Neuronal stem cell (in vitro differentiated cells): ENCODE results near the gene RTN4RL1.

Experiments
- DNase-seq: peaks from one replicate; pipeline ENCODE4 v3.0.0-alpha.2; 2013; ENCODE audit warnings: low spot score
- H2AFZ ChIP-seq: one replicate; pipeline ENCODE4 v1.6.1; 2013; ENCODE audit warnings: mild to moderate bottlenecking, low read length, inconsistent platforms
- H2AK5ac ChIP-seq: 2 replicates; pipeline ENCODE4 v1.6.1; 2013; ENCODE audit warnings: low read depth, mild to moderate bottlenecking, inconsistent platforms, low read length, moderate library complexity, mixed read lengths
- H2BK120ac ChIP-seq: 2 replicates; pipeline ENCODE4 v1.6.1; 2013; ENCODE audit warnings: low read depth, mild to moderate bottlenecking, inconsistent platforms, low read length, moderate library complexity, mixed read lengths
- H2BK12ac ChIP-seq: one replicate; pipeline ENCODE4 v1.6.1; 2013; ENCODE audit warnings: low read length, inconsistent platforms
- H2BK15ac ChIP-seq: 2 replicates; pipeline ENCODE4 v1.6.1; 2013; ENCODE audit warnings: mild to moderate bottlenecking, low read length, inconsistent platforms, mixed read lengths
- H2BK5ac ChIP-seq: one replicate; pipeline ENCODE4 v1.6.1; 2013; ENCODE audit warnings: inconsistent platforms, mild to moderate bottlenecking, low read length, moderate library complexity
- H3K14ac ChIP-seq: one replicate; pipeline ENCODE4 v1.6.1; 2013; ENCODE audit warnings: low read length, inconsistent platforms
- H3K18ac ChIP-seq: 2 replicates; pipeline ENCODE4 v1.6.1; 2013; ENCODE audit warnings: low read length, inconsistent platforms
- H3K23ac ChIP-seq: 2 replicates; pipeline ENCODE4 v1.6.1; 2013; ENCODE audit warnings: low read depth, mild to moderate bottlenecking, mixed read lengths, low read length, inconsistent platforms; ENCODE audit not compliant: poor library complexity
- H3K27ac ChIP-seq: replicated peaks from 3 replicates; pipeline ENCODE4 v1.5.1; 2013; ENCODE audit warnings: low read length, inconsistent platforms
- H3K27me3 ChIP-seq, 3 experiments: 2 replicates each; pipeline ENCODE4 v1.6.1; 2013; ENCODE audit warnings: low read length in 3 of 3, mild to moderate bottlenecking in 2 of 3, inconsistent platforms in 1 of 3, low read depth in 1 of 3, mixed read lengths in 1 of 3, moderate library complexity in 1 of 3; ENCODE audit not compliant: control insufficient read depth in 3 of 3, insufficient read depth in 3 of 3
- H3K36me3 ChIP-seq, 2 donors: replicated peaks in 1 of 2; 2 replicates each; pipeline ENCODE4 v1.6.1; 2013; ENCODE audit warnings: low read length in 2 of 2; ENCODE audit not compliant: control insufficient read depth in 2 of 2, insufficient read depth in 2 of 2
- H3K4ac ChIP-seq: 2 replicates; pipeline ENCODE4 v1.6.1; 2013; ENCODE audit warnings: inconsistent platforms, mild to moderate bottlenecking, low read length, moderate library complexity
- H3K4me1 ChIP-seq, 2 donors: 1 replicate in 1 of 2; 2 replicates in 1 of 2; pipeline ENCODE4 v1.6.1; 2013; ENCODE audit warnings: low read length in 2 of 2, low read depth in 1 of 2; ENCODE audit not compliant: control insufficient read depth in 2 of 2, insufficient read depth in 1 of 2
- H3K4me2 ChIP-seq: one replicate; pipeline ENCODE4 v1.6.1; 2013; ENCODE audit warnings: mild to moderate bottlenecking, low read length, inconsistent platforms; ENCODE audit not compliant: insufficient read depth, poor library complexity, severe bottlenecking
- H3K4me3 ChIP-seq, 2 donors: 2 replicates each; pipeline ENCODE4 v1.5.1; 2013; ENCODE audit warnings: low read length in 2 of 2, mild to moderate bottlenecking in 2 of 2, inconsistent platforms in 1 of 2, moderate library complexity in 1 of 2
- H3K79me1 ChIP-seq: one replicate; pipeline ENCODE4 v1.6.1; 2013; ENCODE audit warnings: low read depth, mild to moderate bottlenecking, inconsistent platforms, low read length, moderate library complexity
- H3K9ac ChIP-seq: one replicate; pipeline ENCODE4 v1.6.1; 2013; ENCODE audit warnings: mild to moderate bottlenecking, low read depth, low read length, inconsistent platforms; ENCODE audit not compliant: poor library complexity
- H3K9me3 ChIP-seq, 2 donors: replicated peaks in 1 of 2; 2 replicates each; pipeline versions ENCODE3 to v1.6.1; 2013; ENCODE audit warnings: low read length in 2 of 2, mild to moderate bottlenecking in 2 of 2, inconsistent platforms in 1 of 2, low read depth in 1 of 2, mixed read lengths in 1 of 2, moderate library complexity in 1 of 2; ENCODE audit not compliant: control insufficient read depth in 2 of 2, insufficient read depth in 1 of 2
- H4K8ac ChIP-seq: one replicate; pipeline ENCODE4 v1.6.1; 2013; ENCODE audit warnings: low read depth, mild to moderate bottlenecking, inconsistent platforms, low read length, moderate library complexity
- H4K91ac ChIP-seq: one replicate; pipeline ENCODE4 v1.6.1; 2013; ENCODE audit warnings: low read length, low read depth, mild to moderate bottlenecking, inconsistent platforms; ENCODE audit not compliant: poor library complexity
- WGBS, 2 donors: extraction: QIAGEN DNeasy Blood & Tissue Kit; methylation state at CpG; one replicate each; pipeline ENCODE4 v1.1.7; 2013; ENCODE audit warnings: missing lambda C conversion rate in 2 of 2, mixed read lengths in 1 of 2; ENCODE audit not compliant: insufficient read length in 2 of 2, insufficient replicate concordance in 1 of 2; ENCODE audit errors: extremely low coverage in 2 of 2; 5-methylcytosine and 5-hydroxymethylcytosine counted together

The RTN4RL1 gene

DNA sequence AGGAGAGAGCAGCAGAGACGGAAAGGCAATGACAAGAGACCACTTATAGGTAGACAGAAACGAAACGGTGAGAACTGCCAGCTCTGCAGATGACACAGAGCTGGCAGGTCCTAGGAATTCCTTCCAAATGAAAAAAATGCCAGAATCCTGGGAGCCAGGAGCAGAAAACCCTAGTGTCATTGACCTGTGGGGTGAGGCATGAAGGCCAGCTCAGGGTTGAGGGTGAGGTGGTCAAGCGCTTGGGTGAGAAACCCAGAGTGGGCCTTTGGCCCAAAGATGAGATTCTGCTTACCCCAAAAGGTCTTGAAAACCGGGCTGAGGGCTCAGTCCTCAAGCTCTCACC is 39.0 kb upstream of the RTN4RL1 start:
- peaks cover 0 to 21% (median 11%) of the 10 kb centered on the region in 3 experiments for H3K27me3 ChIP-seq
- no peak overlapping the region for H4K8ac ChIP-seq
- H2BK120ac ChIP-seq, result no peak overlapping the region
- no peak overlapping the region for H3K4ac ChIP-seq
- no peak overlapping the region for H4K91ac ChIP-seq
- H2AFZ ChIP-seq, result no peak overlapping the region
- H3K36me3 ChIP-seq, result peaks cover 30 to 87% of the 10 kb centered on the region in 2 donors
- peaks cover 8% of the 10 kb centered on the region for H3K79me1 ChIP-seq
- H2BK15ac ChIP-seq, result no peak overlapping the region
- no peak for DNase-seq
- no CpG with 5 or more reads among the region's 5 CpGs for WGBS, 2 donors
- no peak overlapping the region for H3K18ac ChIP-seq
- no peak overlapping the region for H3K14ac ChIP-seq
- no peak overlapping the region for H3K4me2 ChIP-seq
- H2BK5ac ChIP-seq, result no peak overlapping the region
- H3K27ac ChIP-seq, result no peak overlapping the region
- H2BK12ac ChIP-seq, result no peak overlapping the region
- H3K4me1 ChIP-seq, result peaks cover 4 to 17% of the 10 kb centered on the region in 2 donors
- peaks cover 0 to 2% of the 10 kb centered on the region in 2 donors for H3K9me3 ChIP-seq
- no peak overlapping the region for H3K9ac ChIP-seq
- no peak overlapping the region for H2AK5ac ChIP-seq
- no peak overlapping the region for H3K23ac ChIP-seq
- H3K4me3 ChIP-seq, result no peak overlapping the region

DNA sequence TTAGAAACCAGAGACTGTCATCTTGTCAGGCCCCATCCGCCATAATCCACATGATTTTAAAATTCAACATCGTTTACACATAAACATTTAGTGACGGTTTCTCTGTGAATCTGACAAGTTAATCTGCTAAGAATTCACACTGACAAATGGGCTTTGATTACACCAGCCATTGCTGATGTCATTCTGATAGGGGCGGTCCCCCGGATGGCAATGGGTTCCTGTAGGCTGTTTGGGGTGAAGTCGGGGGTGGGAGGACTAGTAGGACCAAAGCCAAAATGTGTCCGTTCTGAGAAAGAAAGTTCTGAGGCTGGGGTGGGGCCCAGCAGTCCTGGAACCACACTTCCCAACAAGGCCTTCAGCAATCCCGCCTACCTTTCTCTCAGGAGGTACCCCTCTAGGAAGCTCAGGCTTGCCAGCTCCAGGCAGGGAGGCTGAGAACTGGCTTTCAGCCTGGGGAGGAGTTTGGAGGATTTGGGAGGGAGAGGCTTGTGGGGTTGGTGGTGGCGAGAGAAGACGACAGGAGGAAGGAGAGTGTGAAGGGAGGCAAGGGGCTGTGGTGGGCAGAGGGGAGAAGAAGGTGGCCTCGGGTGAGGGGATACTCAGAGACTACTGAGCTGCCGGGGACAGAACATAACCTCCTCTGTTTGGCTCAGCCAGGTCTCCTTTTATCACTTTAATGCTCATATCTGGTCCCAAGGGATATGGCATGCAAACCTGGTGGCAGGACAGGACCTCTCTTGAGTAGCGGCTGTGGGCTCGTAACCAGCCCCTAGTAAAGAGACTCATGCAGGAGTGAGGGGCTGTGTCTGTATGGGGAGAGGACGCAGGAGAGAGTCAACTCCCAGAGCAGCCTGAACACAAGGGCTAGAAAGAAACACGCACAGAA is 38.4 kb upstream of the RTN4RL1 start:
- Histone ChIP-seq H3K9ac (no peak overlapping the region), H3K27me3 (peaks cover 0 to 28% (median 17%) of the 10 kb centered on the region in 3 experiments), H3K9me3 (peaks cover 0 to 4% of the 10 kb centered on the region in 2 donors), H3K4me2 (no peak overlapping the region), H2BK12ac (no peak overlapping the region), H3K18ac (no peak overlapping the region), H3K23ac (no peak overlapping the region), H3K14ac (no peak overlapping the region), H2BK5ac (no peak overlapping the region), H3K4me1 (peaks cover 4 to 17% of the 10 kb centered on the region in 2 donors), H4K91ac (no peak overlapping the region), H4K8ac (no peak overlapping the region), H3K27ac (no peak overlapping the region), H2BK15ac (no peak overlapping the region), H2AK5ac (no peak overlapping the region), H3K4ac (no peak overlapping the region), H3K36me3 (peaks cover 26 to 81% of the 10 kb centered on the region in 2 donors), H3K4me3 (no peak overlapping the region), H2AFZ (no peak overlapping the region), H2BK120ac (no peak overlapping the region), H3K79me1 (peaks cover 8% of the 10 kb centered on the region)
- WGBS, 2 donors, result no CpG with 5 or more reads among the region's 16 CpGs
- no peak for DNase-seq

DNA sequence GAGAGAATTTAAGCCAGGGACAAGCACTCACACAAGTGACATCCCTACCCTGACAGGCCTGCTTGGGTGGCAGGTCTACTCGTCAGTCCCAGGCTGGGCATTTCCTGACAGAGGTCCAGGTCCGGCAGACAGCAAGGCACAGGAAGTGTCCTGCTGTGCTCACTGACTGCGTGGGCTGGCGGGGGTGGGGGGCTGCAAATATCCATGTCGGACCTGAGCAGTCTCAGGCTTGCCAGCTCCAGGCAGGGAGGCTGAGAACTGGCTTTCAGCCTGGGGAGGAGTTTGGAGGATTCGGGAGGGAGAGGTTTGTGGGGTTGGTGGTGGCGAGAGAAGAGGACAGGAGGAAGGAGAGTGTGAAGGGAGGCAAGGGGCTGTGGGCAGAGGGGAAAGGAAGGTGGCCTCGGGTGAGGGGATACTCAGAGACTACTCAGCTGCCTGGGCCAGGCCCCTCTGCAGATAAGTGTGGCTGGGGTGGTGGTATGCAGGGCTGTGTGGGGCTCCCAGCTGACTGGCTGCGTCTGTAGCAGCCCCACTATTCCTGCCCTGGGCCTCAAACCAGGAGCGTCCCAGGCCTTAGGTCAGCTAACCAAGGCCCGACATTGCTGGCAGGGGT is 37.5 kb upstream of the RTN4RL1 start:
- H3K4me1 ChIP-seq, result peaks cover 8 to 17% of the 10 kb centered on the region in 2 donors
- no peak overlapping the region for H2BK12ac ChIP-seq
- peaks cover 25 to 73% of the 10 kb centered on the region in 2 donors for H3K36me3 ChIP-seq
- H2BK15ac ChIP-seq, result no peak overlapping the region
- no peak overlapping the region for H3K23ac ChIP-seq
- no peak overlapping the region for H4K8ac ChIP-seq
- H3K4me2 ChIP-seq, result no peak overlapping the region
- H3K14ac ChIP-seq, result no peak overlapping the region
- H3K79me1 ChIP-seq, result peaks cover 8% of the 10 kb centered on the region
- H2BK5ac ChIP-seq, result no peak overlapping the region
- no peak overlapping the region for H2AK5ac ChIP-seq
- no peak overlapping the region for H4K91ac ChIP-seq
- H3K9me3 ChIP-seq, result peaks cover 0 to 9% of the 10 kb centered on the region in 2 donors
- WGBS, 2 donors, result 100% methylated on average over 1 of the region's 11 CpGs; no CpG with 5 or more reads in 1 of the 2 donors
- H3K4me3 ChIP-seq, result no peak overlapping the region
- no peak for DNase-seq
- H3K27me3 ChIP-seq, result peaks cover 0 to 36% (median 26%) of the 10 kb centered on the region in 3 experiments
- H2BK120ac ChIP-seq, result no peak overlapping the region
- H2AFZ ChIP-seq, result no peak overlapping the region
- no peak overlapping the region for H3K18ac ChIP-seq
- no peak overlapping the region for H3K4ac ChIP-seq
- peak overlapping the region; percentile 55 for H3K9ac ChIP-seq
- H3K27ac ChIP-seq, result no peak overlapping the region

DNA sequence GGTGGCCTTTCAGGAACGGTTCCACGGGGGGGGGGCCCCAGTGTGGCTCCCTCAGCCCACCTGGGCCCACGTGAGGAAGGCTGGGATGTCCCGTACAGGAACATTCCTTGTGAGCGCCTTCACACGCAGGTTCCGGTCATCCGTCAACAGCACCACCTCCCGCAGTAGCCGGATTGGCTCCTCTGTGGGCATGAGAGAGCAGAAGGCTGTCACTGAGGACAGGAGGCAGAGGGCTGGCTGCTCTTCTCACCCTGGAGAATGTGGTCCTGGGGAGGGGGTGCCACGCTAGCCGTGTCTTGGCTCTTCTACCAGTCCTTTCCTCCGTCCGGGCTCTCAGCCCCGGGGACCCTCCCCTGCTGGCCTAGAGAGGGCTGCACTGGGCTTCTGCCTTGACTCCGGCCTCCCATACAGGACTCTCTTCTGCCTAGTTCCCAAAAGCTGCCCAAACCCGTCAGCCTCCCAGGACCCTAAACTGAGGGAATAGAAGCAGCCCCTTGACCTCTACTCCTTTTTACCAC is 36.4 kb upstream of the RTN4RL1 start:
- H3K4me3 ChIP-seq, result no peak overlapping the region
- peaks cover 12 to 17% of the 10 kb centered on the region in 2 donors for H3K4me1 ChIP-seq
- no peak overlapping the region for H3K27ac ChIP-seq
- no peak overlapping the region for H2AFZ ChIP-seq
- peak overlapping the region; percentile 56 for H3K14ac ChIP-seq
- peaks cover 0 to 9% of the 10 kb centered on the region in 2 donors for H3K9me3 ChIP-seq
- peaks cover 24 to 64% of the 10 kb centered on the region in 2 donors for H3K36me3 ChIP-seq
- no CpG with 5 or more reads among the region's 17 CpGs for WGBS, 2 donors
- no peak overlapping the region for H3K18ac ChIP-seq
- H3K79me1 ChIP-seq, result peaks cover 8% of the 10 kb centered on the region
- H3K9ac ChIP-seq, result no peak overlapping the region
- no peak overlapping the region for H3K4me2 ChIP-seq
- H2AK5ac ChIP-seq, result no peak overlapping the region
- no peak overlapping the region for H3K4ac ChIP-seq
- H3K27me3 ChIP-seq, result peaks cover 0 to 48% (median 36%) of the 10 kb centered on the region in 3 experiments
- H2BK5ac ChIP-seq, result no peak overlapping the region
- H2BK120ac ChIP-seq, result no peak overlapping the region
- DNase-seq, result no peak
- no peak overlapping the region for H4K8ac ChIP-seq
- H3K23ac ChIP-seq, result no peak overlapping the region
- H4K91ac ChIP-seq, result no peak overlapping the region
- H2BK12ac ChIP-seq, result no peak overlapping the region
- no peak overlapping the region for H2BK15ac ChIP-seq
